Coronary artery (tissue), 2 donors: Measurements from ENCODE around the gene RYR3.

Source experiments
- DNase-seq: peaks from one replicate; pipeline ENCODE4 v3.0.0-alpha.2; 2017; ENCODE audit warnings: low spot score
- H3K27ac ChIP-seq, 2 donors: fragments of 200-600 bp; sonication (generic); one replicate each; pipeline ENCODE4 v1.5.1; 2016 to 2019
- H3K4me3 ChIP-seq: fragments of 200-600 bp; sonication (generic); 2 replicates; pipeline ENCODE4 v1.5.1; 2016; ENCODE audit warnings: mild to moderate bottlenecking, moderate library complexity
- CTCF ChIP-seq: fragments of 200-600 bp; sonication (generic); IDR thresholded peaks from one replicate; pipeline ENCODE4 v1.5.1; 2019; ENCODE audit warnings: antibody characterized with exemption

Gene RYR3

GRCh38 chr15:33395846-33396245 is 85.1 kb downstream of the RYR3 start:
- H3K27ac ChIP-seq: no peak overlapping the region
- no peak for DNase-seq

DNA sequence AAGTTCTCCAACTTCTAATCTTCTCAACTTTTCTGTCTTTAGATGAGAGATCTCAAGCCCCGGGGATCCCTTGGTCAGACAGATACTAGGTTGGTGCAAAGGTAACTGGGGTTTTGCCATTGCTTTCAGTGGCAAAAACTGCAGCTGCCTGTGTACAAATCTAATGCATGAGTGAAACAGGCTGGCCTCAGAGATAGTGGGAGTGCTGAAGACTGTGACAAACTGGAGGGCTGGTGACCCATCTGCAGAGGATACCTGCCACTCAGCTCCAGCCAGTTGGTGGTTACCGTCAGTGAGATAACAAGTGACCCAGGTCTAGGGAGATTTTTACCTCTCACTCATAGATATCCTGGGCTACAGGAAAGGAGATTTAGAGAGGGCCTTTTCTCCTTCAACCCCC is 85.7 kb downstream of the RYR3 start:
- DNase-seq: no peak
- no peak for TF ChIP-seq CTCF
- H3K27ac ChIP-seq: no peak overlapping the region
- H3K4me3 ChIP-seq: no peak overlapping the region

More at GRCh38 chr15:33395846-33396245, 85.1 kb downstream of the RYR3 start:
- no peak for TF ChIP-seq CTCF
- H3K4me3 ChIP-seq: no peak overlapping the region

DNA sequence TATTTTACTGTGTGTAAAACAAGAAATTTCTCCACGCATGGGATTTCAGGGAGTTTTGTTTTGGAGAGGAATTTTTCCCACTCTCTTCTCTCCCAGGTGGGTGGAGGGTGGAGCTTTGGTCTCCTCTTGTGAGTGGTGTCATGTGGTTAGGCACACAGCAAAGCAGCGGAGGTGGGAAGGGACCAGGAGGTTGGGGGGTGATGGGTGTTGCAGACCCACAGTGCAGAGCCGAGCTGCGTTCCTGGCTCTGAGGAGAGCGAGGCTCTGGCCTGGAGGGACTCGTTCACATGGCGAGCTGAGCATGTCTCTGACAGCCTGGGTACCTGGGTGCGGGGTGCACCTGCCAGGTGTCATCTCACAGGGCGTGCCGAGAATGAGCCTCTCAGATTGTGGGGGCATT is 87.8 kb downstream of the RYR3 start:
- no peak overlapping the region for H3K4me3 ChIP-seq
- no peak overlapping the region for H3K27ac ChIP-seq
- TF ChIP-seq CTCF: no peak
- no peak for DNase-seq

GRCh38 chr15:33400941-33401340 is 90.2 kb downstream of the RYR3 start:
- Histone ChIP-seq H3K4me3 (no peak overlapping the region), H3K27ac (no peak overlapping the region)
- no peak for TF ChIP-seq CTCF
- DNase-seq: no peak

- Histone ChIP-seq H3K27ac (no peak overlapping the region), H3K4me3 (no peak overlapping the region)
- no peak for TF ChIP-seq CTCF
- DNase-seq: no peak
Observed at GRCh38 chr15:33402600-33402999, 91.8 kb downstream of the RYR3 start.

DNA sequence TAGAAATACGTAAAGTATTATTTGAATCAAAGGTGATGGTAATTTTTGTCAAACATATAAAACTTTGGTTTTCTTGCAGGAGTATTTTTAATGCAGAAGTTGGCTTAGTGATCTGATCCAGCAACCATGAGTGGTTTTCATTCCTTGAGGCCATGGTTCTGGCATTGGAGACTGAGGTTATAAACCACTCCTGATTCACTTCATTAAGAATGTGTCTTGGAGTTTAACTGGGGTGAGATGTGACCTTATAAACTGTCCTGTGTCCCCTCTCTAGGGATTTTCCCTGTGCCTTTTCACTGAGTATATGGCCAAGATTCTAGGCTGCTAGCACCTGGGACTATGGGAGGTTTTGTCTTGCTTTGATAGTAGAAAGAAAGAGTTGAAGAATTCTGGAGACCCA is 94.3 kb downstream of the RYR3 start:
- no peak overlapping the region for H3K27ac ChIP-seq
- TF ChIP-seq CTCF: no peak

DNA sequence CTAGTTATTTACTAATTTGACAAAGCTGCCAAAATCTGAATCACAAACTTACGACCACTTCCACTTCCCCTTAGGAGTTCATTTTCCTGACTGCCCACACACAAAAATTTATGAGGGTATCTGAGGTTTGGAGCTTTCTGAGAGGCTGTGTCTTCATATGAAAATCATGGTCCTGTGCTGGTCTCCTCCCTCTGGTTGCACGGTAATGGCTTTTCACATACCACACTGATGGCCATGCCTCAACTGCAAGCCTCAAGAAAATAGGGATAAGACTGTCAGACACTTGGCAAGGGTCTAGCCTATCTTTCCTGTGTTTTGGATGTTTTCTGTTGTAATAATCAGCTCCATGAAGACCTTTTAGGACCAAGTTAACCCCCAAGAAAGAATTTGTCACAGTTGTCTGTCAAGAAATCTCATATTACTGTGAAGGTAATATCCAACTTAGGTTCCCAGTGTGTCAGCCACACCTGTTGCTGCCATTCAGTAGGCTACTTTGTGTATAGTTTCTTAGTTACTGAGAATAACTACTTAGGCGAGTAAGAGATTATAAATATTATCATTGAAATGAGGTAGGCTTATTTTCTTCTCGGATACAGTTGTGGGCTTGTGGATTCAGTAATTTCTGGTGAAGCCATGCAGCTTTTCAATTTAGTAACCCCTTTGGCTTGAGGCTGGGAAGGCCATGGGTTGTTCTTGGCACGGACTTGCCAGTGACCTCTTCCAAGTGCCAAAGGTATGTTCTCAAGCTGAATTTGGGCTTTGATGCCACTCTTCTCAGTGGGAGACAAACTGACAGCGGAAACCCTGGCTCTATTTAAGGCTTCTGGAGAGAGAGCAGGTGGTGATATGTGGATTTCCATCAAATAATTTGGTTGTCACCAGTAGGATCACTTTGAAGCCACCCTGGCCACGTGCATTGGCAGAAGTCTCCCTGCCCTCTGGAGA is 101.1 kb downstream of the RYR3 start:
- Histone ChIP-seq H3K4me3 (no peak overlapping the region), H3K27ac (no peak overlapping the region)
- DNase-seq: no peak
- TF ChIP-seq CTCF: no peak

More for the DNA sequence above, 94.3 kb downstream of the RYR3 start:
- H3K4me3 ChIP-seq: no peak overlapping the region
- DNase-seq: no peak
